OCI-LY1 (cell line): ENCODE results near the gene SOBP.
A peak's percentile ranks its signal among the peaks of the same experiment; 100 is the strongest.

ENCODE experiments used
- H2AFZ ChIP-seq: fragments of 200-600 bp; sonication (generic), shearing (Covaris generic); 2 replicates; pipeline ENCODE4 v1.6.0; 2014; ENCODE audit warnings: antibody characterized with exemption, mild to moderate bottlenecking, low read length
- H3F3A ChIP-seq: fragments of 200-600 bp; sonication (generic), shearing (Covaris generic); 2 replicates; pipeline ENCODE4 v1.6.0; 2014; ENCODE audit warnings: mild to moderate bottlenecking, antibody characterized with exemption, low read length, moderate library complexity; ENCODE audit not compliant: insufficient read depth
- H3K27ac ChIP-seq: fragments of 200-600 bp; sonication (generic); 2 replicates; pipeline ENCODE4 v1.5.1; 2014; ENCODE audit warnings: low read length, mixed run types, mild to moderate bottlenecking, low read depth; ENCODE audit not compliant: poor library complexity, severe bottlenecking
- H3K27me3 ChIP-seq: fragments of 200-600 bp; sonication (generic); 2 replicates; pipeline ENCODE4 v1.6.0; 2014; ENCODE audit warnings: antibody characterized with exemption, mild to moderate bottlenecking, low read length, moderate library complexity; ENCODE audit not compliant: insufficient read depth
- H3K36me3 ChIP-seq: fragments of 200-600 bp; sonication (generic); 2 replicates; pipeline ENCODE4 v1.6.1; 2014; ENCODE audit warnings: mild to moderate bottlenecking, antibody characterized with exemption, low read length, moderate library complexity, mixed read lengths; ENCODE audit not compliant: insufficient read depth
- H3K4me1 ChIP-seq: fragments of 200-600 bp; sonication (generic); 2 replicates; pipeline ENCODE4 v1.5.1; 2014; ENCODE audit warnings: mild to moderate bottlenecking, low read length, moderate library complexity; ENCODE audit not compliant: insufficient read depth, severe bottlenecking
- H3K4me2 ChIP-seq: fragments of 200-600 bp; sonication (generic), shearing (Covaris generic); 2 replicates; pipeline ENCODE4 v1.6.1; 2014; ENCODE audit warnings: low read length
- H3K4me3 ChIP-seq: fragments of 200-600 bp; sonication (generic); 2 replicates; pipeline ENCODE4 v1.5.1; 2014; ENCODE audit warnings: low read length, low read depth, mild to moderate bottlenecking, mixed read lengths; ENCODE audit not compliant: poor library complexity, severe bottlenecking
- H3K79me2 ChIP-seq: fragments of 200-600 bp; shearing (Covaris generic); 2 replicates; pipeline ENCODE4 v1.6.1; 2016; ENCODE audit warnings: mixed run types, low read length, mixed read lengths; ENCODE audit not compliant: insufficient read depth
- H3K9ac ChIP-seq: fragments of 200-600 bp; sonication (generic), shearing (Covaris generic); 2 replicates; pipeline ENCODE4 v1.6.1; 2014; ENCODE audit warnings: mild to moderate bottlenecking, low read length, mixed read lengths
- H3K9me2 ChIP-seq: fragments of 200-600 bp; sonication (generic), shearing (Covaris generic); 2 replicates; pipeline ENCODE4 v1.6.1; 2014; ENCODE audit warnings: low read depth, mild to moderate bottlenecking, low read length, mixed read lengths
- H3K9me3 ChIP-seq: fragments of 200-600 bp; shearing (Covaris generic); 2 replicates; pipeline ENCODE4 v1.6.1; 2014; ENCODE audit warnings: low read length, mixed read lengths
- H4K20me1 ChIP-seq: fragments of 200-600 bp; sonication (generic), shearing (Covaris generic); 2 replicates; pipeline ENCODE4 v1.6.0; 2016; ENCODE audit warnings: mild to moderate bottlenecking, low read length; ENCODE audit not compliant: insufficient read depth
- CTCF ChIP-seq: fragments of 200-600 bp; sonication (generic), shearing (Covaris generic); IDR thresholded peaks from 2 replicates; pipeline ENCODE4 v1.5.1; 2017; ENCODE audit warnings: mild to moderate bottlenecking, antibody characterized with exemption, low read length, moderate library complexity, mixed read lengths
- EZH2 ChIP-seq: fragments of 200-600 bp; sonication (generic), shearing (Covaris generic); IDR thresholded peaks from 2 replicates; pipeline ENCODE4 v1.8.0; 2017; ENCODE audit warnings: borderline replicate concordance, mixed run types, mild to moderate bottlenecking, antibody characterized with exemption, low read length, moderate library complexity, mixed read lengths

Gene SOBP

DNA sequence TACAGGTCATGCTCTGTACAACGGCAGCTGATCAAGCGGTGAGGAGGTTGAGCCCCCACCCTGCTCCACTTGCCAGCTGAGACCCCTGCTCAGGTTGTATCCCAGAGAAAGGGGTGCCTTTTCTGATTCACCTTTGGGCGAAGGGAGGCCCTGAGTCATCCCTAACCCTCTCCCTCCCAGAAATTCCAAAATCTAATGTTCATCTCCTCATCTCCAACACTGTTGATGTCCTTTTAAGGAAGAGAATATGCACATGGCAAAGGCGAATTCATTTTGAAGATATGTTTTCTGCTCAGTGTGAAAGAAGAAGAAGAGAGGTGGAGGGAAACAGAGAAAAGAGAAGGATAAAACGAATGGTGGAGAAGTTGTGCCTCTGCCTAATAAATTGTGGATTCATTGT, 213.7 kb downstream of the SOBP start:
- no peak overlapping the region for H3K4me3 ChIP-seq
- H4K20me1 ChIP-seq: no peaks in the 10 kb centered on the region
- H3K9me2 ChIP-seq: no peaks in the 10 kb centered on the region
- H3K36me3 ChIP-seq: no peaks in the 10 kb centered on the region
- no peak overlapping the region for H3K9ac ChIP-seq
- H3K79me2 ChIP-seq: no peaks in the 10 kb centered on the region
- no peaks in the 10 kb centered on the region; the same call in 1 of the 2 replicates for H3K27me3 ChIP-seq
- TF ChIP-seq CTCF: no peak
- TF ChIP-seq EZH2: no peak
- H3F3A ChIP-seq: no peaks in the 10 kb centered on the region
- no peak overlapping the region for H2AFZ ChIP-seq
- no peak overlapping the region for H3K4me2 ChIP-seq
- no peaks in the 10 kb centered on the region for H3K9me3 ChIP-seq
- peaks cover 4% of the 10 kb centered on the region for H3K4me1 ChIP-seq
- no peak overlapping the region for H3K27ac ChIP-seq

- peaks cover 4% of the 10 kb centered on the region for H3K4me1 ChIP-seq
- no peak overlapping the region for H2AFZ ChIP-seq
- H3K4me3 ChIP-seq: no peak overlapping the region
- no peaks in the 10 kb centered on the region for H3K9me3 ChIP-seq
- H3K36me3 ChIP-seq: no peaks in the 10 kb centered on the region
- no peak overlapping the region for H3K27ac ChIP-seq
- no peak overlapping the region for H3K4me2 ChIP-seq
- H3K9ac ChIP-seq: no peak overlapping the region
- H3K79me2 ChIP-seq: no peaks in the 10 kb centered on the region
- no peaks in the 10 kb centered on the region for H4K20me1 ChIP-seq
- H3K27me3 ChIP-seq: no peaks in the 10 kb centered on the region; the same call in 1 of the 2 replicates
- peak; percentile 81 for TF ChIP-seq CTCF
- TF ChIP-seq EZH2: no peak
- H3K9me2 ChIP-seq: no peaks in the 10 kb centered on the region
- no peaks in the 10 kb centered on the region for H3F3A ChIP-seq
Measured at GRCh38 chr6:107704347-107705013, 214.6 kb downstream of the SOBP start.

- Histone ChIP-seq H3K9ac (no peak overlapping the region), H3K36me3 (no peaks in the 10 kb centered on the region), H3K27me3 (no peaks in the 10 kb centered on the region; the same call in 1 of the 2 replicates), H2AFZ (no peak overlapping the region), H3K4me1 (peaks cover 4% of the 10 kb centered on the region), H3K9me2 (no peaks in the 10 kb centered on the region), H3F3A (no peaks in the 10 kb centered on the region), H3K9me3 (no peaks in the 10 kb centered on the region), H3K27ac (no peak overlapping the region), H3K79me2 (no peaks in the 10 kb centered on the region), H3K4me2 (no peak overlapping the region), H4K20me1 (no peaks in the 10 kb centered on the region), H3K4me3 (no peak overlapping the region)
- no peak for TF ChIP-seq EZH2
- no peak for TF ChIP-seq CTCF
Measured at GRCh38 chr6:107706516-107707115, 216.7 kb downstream of the SOBP start.
